PC-3 (cell line): ENCODE measurements around the gene PIAS4.

Experiments used
- CTCF ChIP-seq: fragments of 300-600 bp; sonication (generic); conservative IDR thresholded peaks from 2 replicates; pipeline ENCODE4 v1.5.1; 2017; ENCODE audit warnings: antibody characterized with exemption, low read depth, mild to moderate bottlenecking, low read length
- EZH2 ChIP-seq: fragments of 300-600 bp; sonication (generic); IDR thresholded peaks from one replicate; pipeline ENCODE4 v1.6.1; 2017; ENCODE audit warnings: antibody characterized with exemption, mild to moderate bottlenecking, low read length; ENCODE audit not compliant: unreplicated experiment
- EZH2phosphoT487 ChIP-seq: fragments of 300-600 bp; sonication (generic); IDR thresholded peaks from 2 replicates; pipeline ENCODE4 v1.6.1; 2018; ENCODE audit warnings: mild to moderate bottlenecking, antibody characterized with exemption, low read length, borderline replicate concordance

DNA sequence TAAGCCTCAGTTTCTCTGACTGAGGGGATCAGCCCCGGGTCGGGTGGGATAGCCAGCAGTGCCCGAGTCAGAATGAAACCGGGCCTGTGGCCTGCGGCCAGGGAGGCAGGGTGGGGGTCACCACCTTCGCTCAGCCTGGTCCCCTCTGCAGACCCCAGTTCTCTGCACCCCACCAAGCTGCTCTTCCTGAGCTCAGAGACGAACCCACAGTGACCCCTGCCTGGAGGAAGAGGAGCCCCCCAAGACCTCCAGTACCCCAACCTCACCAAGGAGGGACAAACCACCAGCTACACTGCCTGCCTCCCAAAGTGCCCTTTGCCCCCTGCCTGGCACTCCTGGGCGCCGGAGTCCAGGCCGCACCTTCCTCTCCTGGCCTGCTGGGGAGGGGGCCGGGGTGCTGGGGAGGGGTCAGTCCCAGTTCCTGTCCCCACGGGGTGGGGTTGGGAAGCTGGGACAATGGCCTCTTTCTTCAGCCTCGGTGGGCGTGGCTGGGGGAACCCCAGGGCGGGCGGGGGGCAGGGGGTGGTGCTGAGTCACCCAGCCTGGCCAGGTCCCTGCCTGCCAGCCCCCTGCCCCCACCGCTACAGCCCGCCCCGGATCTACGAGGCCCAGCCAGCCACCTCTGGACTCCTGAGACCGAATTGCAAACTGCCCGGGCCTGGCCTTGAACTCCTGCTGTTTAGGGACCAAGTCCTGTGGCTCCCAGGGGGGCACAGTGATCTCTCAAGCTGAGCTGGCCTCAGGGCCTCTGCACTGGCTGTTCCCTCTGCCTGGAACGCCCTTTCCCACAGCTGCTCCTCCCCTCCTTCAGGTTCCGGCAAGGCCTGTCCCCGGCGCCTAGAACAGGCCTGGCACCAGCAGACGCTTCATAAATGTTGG, 44.8 kb downstream of the PIAS4 start:
- TF ChIP-seq CTCF (no peak), EZH2 (no peak), EZH2phosphoT487 (no peak)
